Stimulated activated CD4-positive, alpha-beta T cell treated with anti-CD3 and anti-CD28 coated beads, TNF-alpha, amount 100 ng/mL, for 4 hours (primary cell): ENCODE measurements around the gene CFC1B.
"Not testable (repeated sequence)": the region's sequence is repeated elsewhere in the genome, so short reads cannot be mapped to it uniquely, and the experiment has no call there.

Source experiments
- DNase-seq, 3 experiments: peaks; one replicate each; pipeline ENCODE4 v3.0.0-alpha.2; 2020; ENCODE audit warnings: low read depth in 3 of 3

Gene CFC1B

DNA sequence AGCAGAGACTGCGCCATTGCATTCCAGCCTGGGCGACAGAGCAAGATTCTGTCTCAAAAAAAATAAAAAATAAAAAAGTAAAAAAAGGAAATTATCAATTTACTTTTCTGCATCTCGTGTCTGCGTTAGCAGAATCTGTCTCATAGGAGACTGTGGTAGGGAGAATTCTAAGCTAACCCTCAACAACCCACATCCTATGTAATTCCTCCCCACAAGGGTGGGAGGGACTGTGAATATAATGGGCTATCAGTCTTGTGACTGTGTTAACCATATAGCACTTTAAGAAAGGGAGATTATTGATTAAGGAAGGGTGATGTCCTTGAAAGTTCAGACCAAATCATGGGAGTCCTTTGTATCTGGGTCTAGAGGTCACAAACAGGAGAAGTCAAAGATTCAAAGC is 45.1 kb downstream of the CFC1B start:
- DNase-seq, result not testable (repeated sequence)

DNA sequence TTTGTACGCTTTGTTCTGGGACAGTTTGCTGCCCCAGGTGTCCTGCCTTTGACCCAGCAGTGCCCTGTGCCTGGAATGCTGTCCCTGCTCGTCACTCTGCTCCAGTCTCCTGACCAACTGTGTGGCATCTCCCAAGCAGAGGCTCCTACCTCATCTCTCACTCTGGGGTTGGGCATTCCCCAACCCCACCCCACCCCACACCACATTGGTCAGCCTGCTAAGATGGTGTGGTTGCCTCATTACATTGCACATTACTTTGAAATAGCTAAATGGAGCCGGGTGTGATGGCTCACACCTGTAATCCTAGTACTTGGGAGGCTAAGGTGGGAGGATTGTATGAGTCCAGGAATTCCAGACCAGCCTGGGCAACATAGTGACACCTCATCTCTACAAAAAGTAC is 50.9 kb downstream of the CFC1B start:
- not testable (repeated sequence) for DNase-seq

DNA sequence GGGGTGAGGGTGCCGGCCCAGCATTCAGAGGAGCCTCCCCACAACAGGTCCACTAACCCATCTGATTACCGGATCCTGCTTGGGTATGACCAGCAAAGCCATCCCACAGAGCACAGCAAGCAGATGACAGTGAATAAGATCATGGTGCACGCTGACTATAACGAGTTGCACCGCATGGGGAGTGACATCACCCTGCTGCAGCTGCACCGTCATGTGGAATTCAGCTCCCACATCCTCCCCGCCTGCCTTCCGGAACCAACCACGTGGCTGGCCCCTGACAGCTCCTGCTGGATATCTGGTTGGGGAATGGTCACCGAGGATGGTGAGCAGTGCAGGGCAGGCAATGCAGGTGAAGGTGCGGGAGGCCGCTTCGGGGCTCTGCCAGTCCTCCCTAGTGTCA is 53.2 kb downstream of the CFC1B start:
- DNase-seq, result not testable (repeated sequence)

DNA sequence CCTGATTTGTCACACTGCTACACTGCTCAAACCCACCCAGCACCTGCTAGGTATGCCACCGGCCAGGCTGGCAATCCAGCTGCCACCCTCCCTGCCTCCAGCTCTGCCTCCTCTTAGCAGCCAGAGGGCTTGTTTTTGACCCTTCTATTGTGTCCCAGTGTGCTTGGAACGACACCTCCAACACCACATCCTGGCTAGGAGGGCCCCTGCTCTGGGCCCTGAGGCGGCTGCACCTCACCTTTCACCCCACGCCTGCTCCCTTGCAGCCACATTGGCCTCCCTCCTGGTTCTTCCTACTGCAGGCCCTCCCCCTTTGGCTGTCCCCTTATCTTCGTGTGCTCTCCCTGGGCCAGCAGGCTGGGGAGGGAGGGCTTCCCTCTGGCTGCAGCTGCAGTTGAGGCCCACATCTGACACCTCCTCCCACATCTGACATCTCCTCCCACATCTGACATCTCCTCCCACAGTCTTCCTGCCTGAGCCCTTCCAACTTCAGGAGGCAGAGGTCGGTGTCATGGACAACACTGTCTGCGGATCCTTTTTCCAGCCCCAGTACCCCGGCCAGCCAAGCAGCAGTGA is 55.3 kb downstream of the CFC1B start:
- DNase-seq, result not testable (repeated sequence)

DNA sequence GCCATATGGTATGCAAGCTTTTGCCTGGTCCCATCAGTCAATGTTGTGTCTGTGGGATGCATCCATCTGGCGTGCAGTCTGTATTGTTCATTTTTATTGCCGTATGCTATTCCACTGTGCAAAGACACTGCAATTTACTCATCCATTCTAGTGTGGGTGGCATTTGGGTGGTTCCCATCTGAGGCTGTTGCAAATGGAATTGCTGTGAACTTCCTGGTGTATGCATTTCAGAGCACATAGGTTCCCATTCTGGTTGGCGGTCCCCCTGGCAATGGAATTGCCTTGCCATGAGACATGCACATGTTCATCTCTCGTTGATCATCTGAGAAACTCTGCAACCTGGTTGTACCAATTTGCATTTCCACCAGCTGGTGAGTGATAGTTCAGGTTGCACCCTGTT is 56.5 kb downstream of the CFC1B start:
- not testable (repeated sequence) for DNase-seq
